Measurements from ENCODE around the gene CEP72. TPM values are rescaled to one million over a fixed set of nuclear protein-coding genes. Genes with fewer than 3 reads are reported as not detected.
"Not testable (repeated sequence)": the region's sequence is repeated elsewhere in the genome, so short reads cannot be mapped to it uniquely, and the experiment has no call there.

Gene CEP72
- total RNA-seq, 2 donors from 2014 or later, result 35.6 to 36.5 TPM

DNA sequence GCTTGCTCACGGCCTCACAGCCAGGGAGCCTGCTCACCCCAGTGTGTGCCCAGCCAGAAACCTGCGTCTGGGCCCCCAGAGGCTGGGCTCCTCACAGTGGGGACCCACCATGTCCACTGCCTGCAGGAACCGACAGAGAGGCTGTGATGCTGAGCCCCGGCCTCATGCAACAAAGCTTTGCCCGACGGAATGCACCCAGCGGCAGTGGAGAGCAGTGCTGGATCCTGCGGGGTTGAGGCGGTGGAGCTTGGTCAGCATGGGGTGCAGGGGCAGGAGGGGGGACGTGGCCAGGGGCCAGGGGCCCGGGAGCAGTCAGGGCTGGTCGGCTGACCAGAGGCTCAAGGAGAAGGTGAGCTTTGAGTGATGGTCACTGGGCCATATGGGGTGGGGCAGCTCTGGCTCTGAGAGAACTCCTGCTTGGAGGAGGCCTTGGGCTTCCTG lies 7.7 kb upstream of the CEP72 start:
- H3K36me3 Mint-ChIP-seq (ENCODE audit: low read depth), result no peaks in the 10 kb centered on the region
- Histone ChIP-seq H3K27ac (ENCODE audit: low read depth, low read length) (no peak overlapping the region), H3K4me1 (ENCODE audit: control insufficient read depth, insufficient read depth, low read length) (no peaks in the 10 kb centered on the region), H3K9me3 (ENCODE audit: control insufficient read depth, low read length) (no peaks in the 10 kb centered on the region), H3K4me3 (ENCODE audit: low read length) (no peak overlapping the region), H3K27me3 (ENCODE audit: control insufficient read depth, insufficient read depth, low read length, poor library complexity, severe bottlenecking) (peaks cover under 1% of the 10 kb centered on the region), H3K36me3 (ENCODE audit: control insufficient read depth, insufficient read depth, low read length) (no peaks in the 10 kb centered on the region), H3K9ac (ENCODE audit: extremely low read depth, low read length, poor library complexity, severe bottlenecking) (no peak overlapping the region)
- TF ChIP-seq, protein P1, sequence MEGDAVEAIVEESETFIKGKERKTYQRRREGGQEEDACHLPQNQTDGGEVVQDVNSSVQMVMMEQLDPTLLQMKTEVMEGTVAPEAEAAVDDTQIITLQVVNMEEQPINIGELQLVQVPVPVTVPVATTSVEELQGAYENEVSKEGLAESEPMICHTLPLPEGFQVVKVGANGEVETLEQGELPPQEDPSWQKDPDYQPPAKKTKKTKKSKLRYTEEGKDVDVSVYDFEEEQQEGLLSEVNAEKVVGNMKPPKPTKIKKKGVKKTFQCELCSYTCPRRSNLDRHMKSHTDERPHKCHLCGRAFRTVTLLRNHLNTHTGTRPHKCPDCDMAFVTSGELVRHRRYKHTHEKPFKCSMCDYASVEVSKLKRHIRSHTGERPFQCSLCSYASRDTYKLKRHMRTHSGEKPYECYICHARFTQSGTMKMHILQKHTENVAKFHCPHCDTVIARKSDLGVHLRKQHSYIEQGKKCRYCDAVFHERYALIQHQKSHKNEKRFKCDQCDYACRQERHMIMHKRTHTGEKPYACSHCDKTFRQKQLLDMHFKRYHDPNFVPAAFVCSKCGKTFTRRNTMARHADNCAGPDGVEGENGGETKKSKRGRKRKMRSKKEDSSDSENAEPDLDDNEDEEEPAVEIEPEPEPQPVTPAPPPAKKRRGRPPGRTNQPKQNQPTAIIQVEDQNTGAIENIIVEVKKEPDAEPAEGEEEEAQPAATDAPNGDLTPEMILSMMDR (conservative IDR thresholded peaks at IDR 0.05), result no peak
- no peaks in the 10 kb centered on the region for H3K9me3 Mint-ChIP-seq
- 87 to 96% methylated on average over 4 to 12 of the region's 12 CpGs for WGBS, 2 experiments (ENCODE audit: insufficient coverage in 1 of 2, insufficient read length in 1 of 2)
- peaks cover 6% of the 10 kb centered on the region for H3K27me3 Mint-ChIP-seq (ENCODE audit: insufficient read depth)
- no peak overlapping the region for H3K27ac Mint-ChIP-seq
- H3K4me1 Mint-ChIP-seq, result no peaks in the 10 kb centered on the region
- H3K4me3 Mint-ChIP-seq, result no peak overlapping the region
- no peak for DNase-seq

DNA sequence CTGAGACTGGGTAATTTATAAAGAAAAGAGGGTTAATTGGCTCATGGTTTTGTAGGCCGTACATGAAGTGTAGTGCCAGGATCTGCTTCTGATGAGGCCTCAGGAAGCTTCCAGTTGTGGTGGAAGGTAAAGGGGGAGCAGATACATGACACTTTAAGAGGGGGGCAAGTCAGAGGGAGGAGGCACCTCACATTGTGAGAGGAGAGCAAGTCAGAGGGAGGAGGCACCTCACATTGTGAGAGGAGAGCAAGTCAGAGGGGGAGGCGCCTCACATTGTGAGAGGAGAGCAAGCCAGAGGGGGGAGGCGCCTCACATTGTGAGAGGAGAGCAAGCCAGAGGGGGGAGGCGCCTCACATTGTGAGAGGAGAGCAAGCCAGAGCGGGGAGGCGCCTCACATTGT lies 7.0 kb upstream of the CEP72 start:
- H3K27me3 Mint-ChIP-seq (ENCODE audit: insufficient read depth); H3K4me3 ChIP-seq (ENCODE audit: low read length); H3K27ac Mint-ChIP-seq; H3K27ac ChIP-seq (ENCODE audit: low read depth, low read length); H3K36me3 Mint-ChIP-seq (ENCODE audit: low read depth); H3K4me3 Mint-ChIP-seq; H3K4me1 ChIP-seq (ENCODE audit: control insufficient read depth, insufficient read depth, low read length); DNase-seq; H3K9me3 Mint-ChIP-seq; H3K27me3 ChIP-seq (ENCODE audit: control insufficient read depth, insufficient read depth, low read length, poor library complexity, severe bottlenecking); H3K9ac ChIP-seq (ENCODE audit: extremely low read depth, low read length, poor library complexity, severe bottlenecking); H3K4me1 Mint-ChIP-seq; H3K9me3 ChIP-seq (ENCODE audit: control insufficient read depth, low read length); H3K36me3 ChIP-seq (ENCODE audit: control insufficient read depth, insufficient read depth, low read length): not testable (repeated sequence)
- WGBS, 2 experiments (ENCODE audit: insufficient coverage in 1 of 2, insufficient read length in 1 of 2), result 91 to 100% methylated on average over 2 to 6 of the region's 6 CpGs

DNA sequence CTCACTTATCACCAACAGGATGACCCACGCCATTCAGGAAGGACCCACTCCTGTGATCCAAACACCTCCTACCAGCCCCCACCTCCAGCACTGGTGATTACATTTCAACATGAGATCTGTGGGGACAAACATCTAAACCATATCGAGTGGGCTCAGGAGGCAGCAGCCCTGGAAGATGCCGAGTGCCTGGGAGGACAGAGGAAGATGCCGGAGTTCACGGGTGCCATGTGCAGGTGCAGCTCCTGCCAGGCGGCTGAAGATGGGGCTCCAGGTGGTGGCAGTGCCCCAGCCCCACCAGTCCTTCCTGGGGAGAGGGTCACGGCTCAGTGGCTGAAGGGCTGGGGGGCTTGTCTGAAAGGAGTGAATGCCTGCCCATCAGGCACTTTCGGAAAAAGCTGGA lies 6.1 kb upstream of the CEP72 start:
- H3K36me3 Mint-ChIP-seq (ENCODE audit: low read depth), result no peaks in the 10 kb centered on the region
- TF ChIP-seq, protein P1 (conservative IDR thresholded peaks at IDR 0.05), result no peak
- DNase-seq, result no peak
- H3K9ac ChIP-seq (ENCODE audit: extremely low read depth, low read length, poor library complexity, severe bottlenecking), result no peak overlapping the region
- peaks cover 2% of the 10 kb centered on the region for H3K27me3 Mint-ChIP-seq (ENCODE audit: insufficient read depth)
- H3K4me1 ChIP-seq (ENCODE audit: control insufficient read depth, insufficient read depth, low read length), result no peaks in the 10 kb centered on the region
- H3K27ac ChIP-seq (ENCODE audit: low read depth, low read length), result no peak overlapping the region
- no peak overlapping the region for H3K27ac Mint-ChIP-seq
- no peaks in the 10 kb centered on the region for H3K4me1 Mint-ChIP-seq
- no peaks in the 10 kb centered on the region for H3K9me3 Mint-ChIP-seq
- 93 to 96% methylated on average over 4 to 8 of the region's 8 CpGs for WGBS, 2 experiments (ENCODE audit: insufficient coverage in 1 of 2, insufficient read length in 1 of 2)
- H3K27me3 ChIP-seq (ENCODE audit: control insufficient read depth, insufficient read depth, low read length, poor library complexity, severe bottlenecking), result no peaks in the 10 kb centered on the region
- H3K9me3 ChIP-seq (ENCODE audit: control insufficient read depth, low read length), result no peaks in the 10 kb centered on the region
- H3K4me3 ChIP-seq (ENCODE audit: low read length), result no peak overlapping the region
- no peak overlapping the region for H3K4me3 Mint-ChIP-seq
- H3K36me3 ChIP-seq (ENCODE audit: control insufficient read depth, insufficient read depth, low read length), result no peaks in the 10 kb centered on the region

Measured in endodermal cell (in vitro differentiated cells).